ENCODE results near the gene GRB7. TPM values are rescaled to one million over a fixed set of nuclear protein-coding genes. Genes with fewer than 3 reads are reported as not detected.

The GRB7 gene
- total RNA-seq, 6 experiments from 2014 or later, result not detected

DNA sequence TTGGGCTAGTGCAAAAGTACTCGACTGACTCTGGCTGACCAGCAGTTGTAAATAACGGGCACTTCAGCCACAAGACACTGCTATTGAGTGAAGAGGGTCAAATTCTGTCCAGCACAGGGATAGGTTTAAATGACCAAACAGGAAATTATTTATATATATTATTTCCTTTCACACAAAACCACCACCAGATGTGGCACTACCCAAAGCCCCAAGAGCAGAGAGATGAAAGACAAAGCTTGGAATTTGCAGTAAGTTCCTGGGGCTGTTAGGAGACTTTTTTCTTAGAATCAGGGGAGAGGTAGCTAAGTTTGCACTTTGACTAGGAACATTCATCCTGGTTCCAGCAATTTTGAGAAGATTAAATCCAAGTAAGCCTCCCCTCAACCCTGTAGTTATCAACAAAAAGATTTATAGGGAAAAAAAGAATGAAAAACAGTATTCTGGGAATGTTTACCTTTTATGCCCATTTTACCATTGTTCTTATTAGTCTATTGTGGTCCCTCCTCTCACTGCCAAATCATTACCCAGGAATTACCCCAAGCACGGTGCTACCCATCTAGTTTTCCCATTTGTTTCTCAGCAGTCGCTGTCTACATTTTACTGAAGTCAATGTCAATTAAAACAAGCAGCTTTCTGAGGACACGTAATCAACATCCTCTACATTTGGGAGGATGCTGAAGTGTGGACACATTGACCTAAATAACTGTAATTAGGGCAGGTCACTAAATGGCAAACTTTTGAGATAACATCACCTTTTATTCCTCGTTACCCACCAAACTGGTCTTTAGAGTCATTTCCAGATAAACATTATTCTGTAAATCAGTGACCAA is 43.5 kb downstream of the GRB7 start:
- no peaks in the 10 kb centered on the region for H3K36me3 Mint-ChIP-seq (ENCODE audit: low read depth)
- no peak overlapping the region for H3K27ac Mint-ChIP-seq
- no peaks in the 10 kb centered on the region for H3K9me3 Mint-ChIP-seq
- TF ChIP-seq, protein P1, sequence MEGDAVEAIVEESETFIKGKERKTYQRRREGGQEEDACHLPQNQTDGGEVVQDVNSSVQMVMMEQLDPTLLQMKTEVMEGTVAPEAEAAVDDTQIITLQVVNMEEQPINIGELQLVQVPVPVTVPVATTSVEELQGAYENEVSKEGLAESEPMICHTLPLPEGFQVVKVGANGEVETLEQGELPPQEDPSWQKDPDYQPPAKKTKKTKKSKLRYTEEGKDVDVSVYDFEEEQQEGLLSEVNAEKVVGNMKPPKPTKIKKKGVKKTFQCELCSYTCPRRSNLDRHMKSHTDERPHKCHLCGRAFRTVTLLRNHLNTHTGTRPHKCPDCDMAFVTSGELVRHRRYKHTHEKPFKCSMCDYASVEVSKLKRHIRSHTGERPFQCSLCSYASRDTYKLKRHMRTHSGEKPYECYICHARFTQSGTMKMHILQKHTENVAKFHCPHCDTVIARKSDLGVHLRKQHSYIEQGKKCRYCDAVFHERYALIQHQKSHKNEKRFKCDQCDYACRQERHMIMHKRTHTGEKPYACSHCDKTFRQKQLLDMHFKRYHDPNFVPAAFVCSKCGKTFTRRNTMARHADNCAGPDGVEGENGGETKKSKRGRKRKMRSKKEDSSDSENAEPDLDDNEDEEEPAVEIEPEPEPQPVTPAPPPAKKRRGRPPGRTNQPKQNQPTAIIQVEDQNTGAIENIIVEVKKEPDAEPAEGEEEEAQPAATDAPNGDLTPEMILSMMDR (IDR thresholded peaks at IDR 0.05), result no peak
- H3K4me3 Mint-ChIP-seq, result no peak overlapping the region
- H3K4me1 Mint-ChIP-seq (ENCODE audit: low read depth), result no peaks in the 10 kb centered on the region
- peaks cover 54% of the 10 kb centered on the region for H3K27me3 Mint-ChIP-seq (ENCODE audit: insufficient read depth)
- DNase-seq, result no peak

DNA sequence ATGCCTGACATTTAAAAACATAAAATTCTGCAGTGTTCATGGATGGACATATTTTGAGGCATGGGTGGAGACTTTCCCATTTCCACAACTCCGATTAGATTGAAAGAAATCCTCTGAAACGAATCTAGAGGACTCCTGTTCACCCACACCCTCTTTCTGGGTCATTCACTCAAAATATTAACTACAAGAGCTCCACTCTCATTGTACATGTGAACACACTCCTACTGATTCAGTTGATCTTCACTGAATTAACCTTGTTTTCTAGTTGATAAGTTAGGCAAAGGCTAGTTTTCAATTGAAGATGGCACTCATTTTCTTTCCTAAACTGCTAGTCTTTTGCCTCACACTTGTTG is 44.1 kb downstream of the GRB7 start:
- no peak overlapping the region for H3K27ac Mint-ChIP-seq
- peaks cover 48% of the 10 kb centered on the region for H3K27me3 Mint-ChIP-seq (ENCODE audit: insufficient read depth)
- H3K9me3 Mint-ChIP-seq, result no peaks in the 10 kb centered on the region
- H3K4me1 Mint-ChIP-seq (ENCODE audit: low read depth), result no peaks in the 10 kb centered on the region
- TF ChIP-seq, protein P1 (IDR thresholded peaks at IDR 0.05), result no peak
- H3K4me3 Mint-ChIP-seq, result no peak overlapping the region
- no peak for DNase-seq
- H3K36me3 Mint-ChIP-seq (ENCODE audit: low read depth), result no peaks in the 10 kb centered on the region

DNA sequence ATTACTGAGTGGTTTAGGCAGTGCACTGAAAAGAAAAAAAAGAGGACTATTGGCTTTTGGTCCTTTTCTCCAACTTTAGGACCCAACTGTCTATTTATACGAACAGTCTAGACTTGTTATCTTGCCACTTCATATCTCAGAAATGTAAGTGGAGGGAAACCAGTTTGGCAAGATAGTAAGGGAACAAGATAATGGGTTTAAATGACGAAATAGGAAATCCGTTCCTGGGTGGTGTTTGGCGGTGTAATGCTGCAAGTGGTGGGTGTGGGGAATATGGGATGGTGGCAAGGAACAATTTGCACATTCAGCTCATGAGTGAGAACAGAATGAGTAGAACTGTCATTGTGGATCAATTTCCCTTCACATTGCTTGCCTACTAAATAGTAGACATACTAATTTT is 44.7 kb downstream of the GRB7 start:
- Mint-ChIP-seq H3K9me3 (no peaks in the 10 kb centered on the region), H3K27ac (no peak overlapping the region), H3K27me3 (ENCODE audit: insufficient read depth) (peaks cover 45% of the 10 kb centered on the region), H3K36me3 (ENCODE audit: low read depth) (no peaks in the 10 kb centered on the region), H3K4me3 (no peak overlapping the region), H3K4me1 (ENCODE audit: low read depth) (no peaks in the 10 kb centered on the region)
- DNase-seq, result no peak
- TF ChIP-seq, protein P1 (IDR thresholded peaks at IDR 0.05), result no peak

DNA sequence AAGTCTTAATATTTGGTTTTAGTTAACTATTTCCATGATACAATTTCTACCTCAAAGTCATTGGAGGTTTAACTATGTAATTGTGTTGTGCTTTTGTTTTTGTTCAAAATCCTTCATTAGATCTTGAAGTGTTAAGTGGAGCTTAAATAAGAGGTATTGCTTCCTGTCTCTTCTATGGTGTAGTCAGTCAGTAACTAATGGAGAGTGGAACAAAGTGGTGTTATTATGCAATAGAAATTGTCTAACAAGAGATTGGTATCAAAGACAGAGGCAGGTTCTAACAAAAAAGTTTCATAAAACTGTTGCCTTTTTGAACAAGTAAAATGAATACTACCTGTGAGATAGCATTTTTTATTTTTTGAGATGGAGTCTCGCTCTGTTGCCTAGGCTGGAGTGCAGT is 45.2 kb downstream of the GRB7 start:
- Mint-ChIP-seq H3K27me3 (ENCODE audit: insufficient read depth) (peaks cover 41% of the 10 kb centered on the region), H3K9me3 (no peaks in the 10 kb centered on the region), H3K4me1 (ENCODE audit: low read depth) (no peaks in the 10 kb centered on the region), H3K4me3 (no peak overlapping the region), H3K27ac (no peak overlapping the region), H3K36me3 (ENCODE audit: low read depth) (no peaks in the 10 kb centered on the region)
- TF ChIP-seq, protein P1 (IDR thresholded peaks at IDR 0.05), result no peak
- no peak for DNase-seq

DNA sequence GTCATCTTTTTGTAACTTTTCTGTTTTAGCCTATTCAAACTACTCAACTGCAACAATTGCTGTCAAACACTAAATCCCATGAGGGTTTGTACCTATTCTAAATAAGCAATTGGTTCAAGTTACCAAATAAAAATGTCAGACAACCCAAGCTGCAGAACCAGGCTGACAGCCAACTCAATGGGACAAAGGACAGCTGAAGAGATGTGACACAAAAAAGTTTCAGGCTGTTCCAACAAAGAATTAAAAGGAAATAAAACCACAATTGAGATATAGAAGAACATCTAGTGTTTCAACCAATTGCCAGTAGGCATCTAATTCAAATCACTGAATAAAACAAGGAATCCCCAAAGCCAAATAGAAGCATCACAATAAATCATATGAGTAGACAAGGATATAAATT is 49.3 kb downstream of the GRB7 start:
- Mint-ChIP-seq H3K9me3 (no peaks in the 10 kb centered on the region), H3K4me3 (no peak overlapping the region), H3K27me3 (ENCODE audit: insufficient read depth) (peaks cover 25% of the 10 kb centered on the region), H3K27ac (no peak overlapping the region), H3K4me1 (ENCODE audit: low read depth) (no peaks in the 10 kb centered on the region), H3K36me3 (ENCODE audit: low read depth) (no peaks in the 10 kb centered on the region)
- DNase-seq, result no peak
- TF ChIP-seq, protein P1 (IDR thresholded peaks at IDR 0.05), result no peak
